HG03196 (cell line): ENCODE results near the gene ACSS3.
"Not testable (repeated sequence)": the region's sequence is repeated elsewhere in the genome, so short reads cannot be mapped to it uniquely, and the experiment has no call there.

Source experiments
- ATAC-seq: cut with Tn5 transposase; IDR thresholded peaks from one replicate; pipeline ENCODE4 v1.9.1; 2021; ENCODE audit not compliant: unreplicated experiment

The ACSS3 gene

GRCh38 chr12:81077686-81078441 is at the start of gene ACSS3:
Gene ACSS3 (plus strand): TSS chr12:81078079. CDS start chr12:81078121, 42 bp downstream.
- no peak for ATAC-seq

GRCh38 chr12:81034926-81035325 is 43.0 kb upstream of the ACSS3 start:
- no peak for ATAC-seq

GRCh38 chr12:81039231-81039630 is 38.6 kb upstream of the ACSS3 start:
- no peak for ATAC-seq

GRCh38 chr12:81043979-81044740 is 33.7 kb upstream of the ACSS3 start:
- no peak for ATAC-seq

- ATAC-seq, result not testable (repeated sequence)
Observed at GRCh38 chr12:81064971-81065370, 12.9 kb upstream of the ACSS3 start.

DNA sequence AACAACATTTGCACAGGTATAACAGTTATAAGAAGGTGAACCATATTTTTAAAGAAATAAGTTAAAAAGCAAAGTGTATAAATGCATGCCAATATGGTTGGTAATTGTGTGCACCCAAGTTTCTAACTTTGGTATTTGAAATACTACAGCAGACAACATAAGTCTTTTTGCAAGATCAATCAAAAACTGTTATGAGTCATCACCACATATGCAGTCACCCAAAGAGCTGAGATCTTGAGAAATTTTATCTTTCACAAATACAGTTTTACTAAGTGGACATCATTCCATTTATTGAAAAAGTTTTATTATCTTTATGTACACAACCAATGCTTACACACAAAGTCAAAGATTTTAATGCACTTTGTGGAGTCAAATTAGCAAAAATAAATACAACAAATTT is 7.0 kb upstream of the ACSS3 start:
- no peak for ATAC-seq

DNA sequence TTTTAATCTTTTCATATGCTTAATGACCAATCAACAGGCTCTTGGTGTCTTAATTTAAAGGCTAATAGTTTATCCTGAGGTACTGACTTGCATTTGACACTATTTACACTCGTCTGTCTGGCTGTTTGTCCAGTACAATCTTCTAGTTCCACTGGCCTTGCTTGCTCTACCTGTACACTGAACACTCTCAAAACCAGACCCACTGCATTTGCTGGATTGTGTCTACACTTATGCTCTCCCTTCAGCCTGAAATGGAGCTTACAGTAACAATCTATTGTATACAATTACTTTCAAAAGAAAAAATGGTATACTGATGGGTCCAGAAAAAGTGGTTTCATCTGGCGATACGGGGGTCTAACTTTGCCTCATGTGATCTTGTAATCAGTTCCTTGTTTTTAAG is 2.3 kb upstream of the ACSS3 start:
- no peak for ATAC-seq

- ATAC-seq, result no peak
Observed at GRCh38 chr12:81077329-81077685, 572 bp upstream of the ACSS3 start.

DNA sequence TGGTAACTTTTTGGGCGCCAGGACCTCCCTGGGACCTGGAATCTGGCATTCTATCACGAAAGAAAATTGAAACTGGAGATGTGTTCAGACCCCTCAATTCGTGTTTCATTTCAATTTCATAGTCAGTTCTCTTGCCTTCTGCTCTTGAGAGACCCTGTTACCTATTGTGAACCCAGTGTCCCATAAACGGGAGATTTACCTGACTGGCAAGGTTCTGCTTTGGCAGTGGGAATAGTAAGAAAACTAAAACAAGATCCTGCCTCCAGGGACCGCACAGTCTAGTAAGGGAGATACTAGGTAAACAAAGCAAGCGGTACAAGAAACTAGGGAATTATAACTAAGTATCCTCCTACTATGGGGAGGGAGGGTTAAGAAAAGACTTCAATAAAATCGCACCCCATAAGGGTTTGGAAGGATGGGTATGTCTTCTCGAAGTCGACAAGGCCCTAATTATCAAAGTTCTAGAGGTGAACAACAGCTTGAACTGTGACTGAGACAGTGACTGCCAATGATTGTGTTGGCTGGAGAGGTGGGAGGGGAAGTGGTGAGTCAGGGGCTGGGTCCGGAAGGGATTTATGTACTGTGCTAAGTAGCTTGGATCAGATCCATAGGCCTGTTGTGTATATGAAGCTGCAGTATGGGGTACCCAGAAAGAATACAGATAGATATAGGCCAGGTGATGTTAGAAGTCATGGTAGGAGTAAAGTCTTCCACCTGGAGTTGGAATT is 754 bp downstream of the ACSS3 start:
- ATAC-seq, result no peak

DNA sequence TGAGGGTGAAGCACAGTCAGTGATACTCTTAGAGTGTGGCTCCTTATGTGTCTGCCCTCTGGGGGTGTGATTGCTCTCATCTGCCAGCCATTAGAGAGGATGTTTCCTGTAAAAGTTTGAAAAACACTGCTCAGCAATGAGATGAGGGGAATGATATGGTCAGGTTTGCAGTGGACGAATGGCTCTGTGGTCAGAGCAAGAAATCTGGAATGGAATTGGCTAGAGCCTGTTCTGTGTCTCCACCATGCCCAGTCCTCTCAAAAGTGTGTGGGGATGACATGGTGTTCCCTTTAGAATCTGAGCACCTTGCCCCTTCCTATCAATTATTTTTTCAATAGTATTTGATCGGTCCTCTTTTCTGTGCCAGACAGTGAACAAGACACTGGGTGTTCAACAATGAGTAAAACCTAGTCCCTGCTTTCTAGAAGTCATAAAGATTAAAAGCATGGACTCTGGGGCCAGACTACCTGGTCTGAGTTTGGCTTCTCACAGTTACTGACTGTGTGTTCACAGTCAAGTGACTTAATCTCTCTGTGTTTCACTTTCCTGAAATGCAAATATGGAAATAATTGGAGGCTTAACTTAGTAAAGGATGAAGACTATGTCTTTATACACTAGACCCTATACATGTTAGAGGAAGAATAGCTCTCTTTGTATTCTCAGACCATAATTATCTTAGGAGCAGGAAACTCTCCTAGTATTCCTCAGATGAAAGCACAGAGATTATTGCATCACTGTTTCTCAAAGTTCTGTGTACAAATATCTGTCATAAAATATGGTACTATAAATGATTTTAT is 1.6 kb downstream of the ACSS3 start:
- ATAC-seq, result no peak

DNA sequence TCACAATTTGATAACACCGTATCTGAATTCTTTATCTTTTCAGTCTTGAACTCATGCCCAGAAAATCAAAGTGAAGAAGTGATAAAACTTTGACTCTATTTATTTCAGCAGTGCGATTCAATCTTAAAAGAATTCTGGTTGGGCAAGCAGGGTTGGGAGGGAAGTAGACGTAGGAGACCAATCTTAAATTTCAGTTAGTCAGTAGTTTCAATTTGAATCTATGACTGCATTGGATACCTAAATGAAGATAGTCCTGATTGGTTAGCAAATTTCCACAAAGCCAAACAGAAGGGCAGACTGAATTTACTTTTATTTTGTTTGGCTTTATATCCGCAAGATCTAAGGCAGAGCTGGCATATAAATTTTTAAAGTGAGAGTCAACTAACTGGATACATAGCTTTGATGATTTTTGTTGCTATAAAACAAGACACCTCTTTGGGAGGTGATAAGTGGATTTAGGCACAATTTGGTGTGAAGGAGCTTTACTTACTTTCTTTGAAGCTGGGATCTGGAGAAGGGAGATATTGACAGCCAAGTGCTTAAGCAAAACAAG is 2.6 kb downstream of the ACSS3 start:
- no peak for ATAC-seq

DNA sequence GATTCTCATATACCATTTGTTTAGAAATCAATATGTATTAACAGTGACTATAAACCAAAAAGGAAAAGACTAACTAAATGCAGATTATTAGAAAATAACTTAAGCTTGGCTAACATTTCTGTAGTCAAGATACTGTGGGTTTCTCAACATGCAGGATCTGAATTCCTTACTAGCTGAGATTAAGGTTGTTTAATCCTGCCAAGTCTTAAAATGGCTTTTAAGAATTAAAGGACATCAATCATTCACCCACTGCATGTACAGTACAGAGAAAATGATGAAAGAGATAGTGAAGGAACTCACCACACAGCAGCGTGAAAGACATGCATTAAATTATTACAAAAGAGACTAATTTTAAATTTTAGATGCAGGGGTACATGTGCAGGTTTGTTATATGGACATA is 3.8 kb downstream of the ACSS3 start:
- ATAC-seq, result no peak

DNA sequence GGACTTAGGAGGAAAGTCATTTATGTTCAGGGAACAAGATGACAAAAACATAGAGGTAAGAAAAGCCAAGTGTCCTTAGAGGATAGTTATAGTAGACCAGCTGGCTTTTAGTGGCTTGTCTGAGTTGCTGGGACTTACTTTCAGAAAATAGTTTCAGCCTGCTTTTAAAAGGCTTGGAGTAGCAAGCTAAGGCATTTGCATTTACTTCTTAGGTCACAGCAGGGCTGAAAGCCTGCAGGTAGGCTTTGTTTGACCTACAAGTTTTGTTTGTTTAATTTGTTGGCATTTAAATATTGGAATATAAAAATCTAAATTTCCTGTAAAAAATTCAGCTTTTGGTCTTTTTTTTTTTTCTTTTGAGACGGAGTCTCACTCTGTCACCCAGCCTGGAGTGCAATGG is 5.1 kb downstream of the ACSS3 start:
- ATAC-seq, result no peak

- no peak for ATAC-seq
Observed at GRCh38 chr12:81083906-81084513, 6.1 kb downstream of the ACSS3 start.

GRCh38 chr12:81084811-81085350 is 7.0 kb downstream of the ACSS3 start:
- ATAC-seq, result no peak

- no peak for ATAC-seq
Observed at GRCh38 chr12:81085832-81086231, 8.0 kb downstream of the ACSS3 start.

DNA sequence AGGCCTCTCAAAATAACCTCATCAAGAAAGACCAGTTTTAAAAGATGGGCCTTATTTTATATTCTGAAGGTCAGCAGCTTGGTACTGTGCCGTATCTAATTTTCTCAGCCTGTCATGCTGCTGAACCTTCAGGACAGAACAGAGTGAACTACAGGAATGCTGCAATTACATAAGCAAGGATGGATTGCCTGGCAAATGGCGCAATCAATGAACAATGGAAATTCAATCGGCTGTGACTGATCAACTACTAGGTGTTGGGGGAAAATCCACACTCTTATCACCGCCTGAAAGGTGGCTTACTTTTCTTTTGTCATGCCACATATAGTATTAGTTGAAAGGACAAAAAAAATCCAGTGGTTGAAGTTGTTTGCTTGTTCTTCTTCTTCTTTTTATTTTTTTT is 8.5 kb downstream of the ACSS3 start:
- ATAC-seq, result no peak

DNA sequence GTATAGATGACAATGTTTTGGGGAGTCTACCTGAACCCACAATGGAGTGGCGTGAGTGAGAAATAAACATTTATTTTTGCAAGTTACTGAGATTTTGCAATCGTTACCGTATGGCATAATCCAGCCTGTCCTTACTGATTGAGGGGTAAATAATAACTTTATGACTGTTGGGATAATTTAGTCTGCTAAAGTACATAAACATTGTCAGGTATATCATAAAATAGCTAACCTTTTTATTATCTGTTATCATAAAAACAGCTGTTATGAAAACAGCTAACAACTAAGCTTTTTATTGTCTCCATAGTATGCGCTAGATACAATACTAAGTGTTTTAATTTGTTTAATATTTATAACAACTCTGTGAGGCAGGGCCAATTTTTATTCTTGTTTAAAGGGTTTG is 10.3 kb downstream of the ACSS3 start:
- no peak for ATAC-seq

GRCh38 chr12:81089412-81089811 is 11.5 kb downstream of the ACSS3 start:
- no peak for ATAC-seq

GRCh38 chr12:81092053-81092452 is 14.2 kb downstream of the ACSS3 start:
- no peak for ATAC-seq
